ENCODE measurements around the gene NXPE1.

DNA sequence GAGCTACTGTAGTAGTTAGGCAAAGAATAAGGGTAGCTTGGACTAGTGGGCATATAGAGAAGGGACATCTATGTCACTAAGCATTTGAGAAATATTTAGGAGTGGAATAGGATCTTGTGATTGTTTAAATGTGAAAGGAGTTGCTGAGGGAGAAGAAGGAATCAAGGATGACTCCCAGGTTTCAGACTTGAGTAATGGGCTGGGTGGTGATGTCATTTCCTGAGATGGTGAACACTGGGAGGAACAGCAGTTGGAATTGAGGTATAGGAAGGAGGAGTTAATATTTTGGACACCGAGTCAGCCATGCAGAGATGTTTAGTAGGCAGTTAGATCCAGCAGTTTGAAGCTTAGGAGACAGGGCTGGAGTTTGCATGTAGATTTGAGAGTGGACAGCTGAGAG lies 80.3 kb downstream of the NXPE1 start:
- TF ChIP-seq, protein P1, sequence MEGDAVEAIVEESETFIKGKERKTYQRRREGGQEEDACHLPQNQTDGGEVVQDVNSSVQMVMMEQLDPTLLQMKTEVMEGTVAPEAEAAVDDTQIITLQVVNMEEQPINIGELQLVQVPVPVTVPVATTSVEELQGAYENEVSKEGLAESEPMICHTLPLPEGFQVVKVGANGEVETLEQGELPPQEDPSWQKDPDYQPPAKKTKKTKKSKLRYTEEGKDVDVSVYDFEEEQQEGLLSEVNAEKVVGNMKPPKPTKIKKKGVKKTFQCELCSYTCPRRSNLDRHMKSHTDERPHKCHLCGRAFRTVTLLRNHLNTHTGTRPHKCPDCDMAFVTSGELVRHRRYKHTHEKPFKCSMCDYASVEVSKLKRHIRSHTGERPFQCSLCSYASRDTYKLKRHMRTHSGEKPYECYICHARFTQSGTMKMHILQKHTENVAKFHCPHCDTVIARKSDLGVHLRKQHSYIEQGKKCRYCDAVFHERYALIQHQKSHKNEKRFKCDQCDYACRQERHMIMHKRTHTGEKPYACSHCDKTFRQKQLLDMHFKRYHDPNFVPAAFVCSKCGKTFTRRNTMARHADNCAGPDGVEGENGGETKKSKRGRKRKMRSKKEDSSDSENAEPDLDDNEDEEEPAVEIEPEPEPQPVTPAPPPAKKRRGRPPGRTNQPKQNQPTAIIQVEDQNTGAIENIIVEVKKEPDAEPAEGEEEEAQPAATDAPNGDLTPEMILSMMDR (IDR thresholded peaks at IDR 0.05; ENCODE audit: low read depth, low read length, poor library complexity, severe bottlenecking) = no peak
- no peak for TF ChIP-seq EZH2phosphoT487 (IDR thresholded peaks at IDR 0.05; ENCODE audit: borderline replicate concordance, low read length)
